HUDEP-2 (cell line): ENCODE results near the gene PPP2R3B.
A peak's percentile ranks its signal among the peaks of the same experiment; 100 is the strongest.

Source experiments
- DNase-seq, 76 experiments: peaks; one replicate each; lab custom pipeline; 2025; ENCODE audit not compliant: unreplicated experiment in 76 of 76; lab: John Stamatoyannopoulos, UW

PPP2R3B gene

DNA sequence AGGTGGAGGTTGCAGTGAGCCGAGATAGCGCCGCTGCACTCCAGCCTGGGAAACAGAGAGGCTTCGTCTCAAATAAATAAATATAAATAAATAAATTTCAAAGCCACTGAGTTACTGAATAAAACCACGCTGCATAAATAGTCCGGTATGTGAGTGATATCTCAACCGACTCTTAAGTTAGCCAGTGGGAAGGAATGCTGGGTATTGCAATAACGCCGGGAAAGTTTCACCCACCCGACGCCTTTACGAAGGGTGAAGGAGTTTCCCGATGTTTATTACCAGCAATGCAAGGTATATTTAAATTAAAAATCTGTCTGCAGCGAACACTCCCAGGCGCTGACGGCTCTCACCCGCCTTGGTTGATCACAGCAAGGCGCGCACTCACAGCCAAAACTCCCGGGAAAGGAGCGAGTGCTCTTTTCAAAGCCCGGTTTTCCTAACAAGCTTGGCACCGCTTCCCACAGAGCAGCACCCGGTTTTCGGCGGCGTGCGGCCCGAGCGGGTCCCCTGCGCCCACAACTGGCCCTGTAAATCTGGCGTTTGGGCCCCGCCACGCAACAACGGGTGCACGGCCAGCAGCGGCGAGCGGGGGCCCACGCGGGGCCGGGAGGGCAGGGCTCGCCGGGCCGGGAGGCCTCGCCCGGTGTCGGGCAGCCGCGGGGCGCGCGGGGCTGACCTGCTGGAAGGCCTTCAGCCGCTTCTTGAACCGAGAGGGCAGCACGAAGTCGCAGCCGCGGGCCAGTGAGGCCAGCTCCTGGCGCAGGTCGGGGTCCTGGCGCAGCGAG, 13.7 kb downstream of the PPP2R3B start:
- DNase-seq = no peak

DNA sequence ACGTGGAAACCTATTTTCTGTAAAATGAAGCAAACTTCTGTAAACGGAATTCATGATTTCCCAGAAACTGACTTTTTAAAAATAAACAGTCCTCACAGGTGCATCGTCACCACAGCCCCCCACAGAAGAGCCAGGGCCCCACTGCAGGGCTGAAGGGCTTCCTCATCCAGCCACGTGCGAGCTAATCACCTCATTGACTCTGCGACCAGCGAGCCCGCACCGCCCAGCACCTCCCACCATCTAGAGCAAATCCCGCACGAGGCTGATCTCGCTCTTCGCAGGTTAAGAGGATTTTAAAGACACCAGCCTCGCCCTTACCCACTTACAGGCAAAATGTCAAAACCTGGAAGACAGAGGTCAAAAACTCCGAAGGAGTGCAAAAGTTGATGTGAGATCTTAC, 14.8 kb downstream of the PPP2R3B start:
- DNase-seq = no peak

DNA sequence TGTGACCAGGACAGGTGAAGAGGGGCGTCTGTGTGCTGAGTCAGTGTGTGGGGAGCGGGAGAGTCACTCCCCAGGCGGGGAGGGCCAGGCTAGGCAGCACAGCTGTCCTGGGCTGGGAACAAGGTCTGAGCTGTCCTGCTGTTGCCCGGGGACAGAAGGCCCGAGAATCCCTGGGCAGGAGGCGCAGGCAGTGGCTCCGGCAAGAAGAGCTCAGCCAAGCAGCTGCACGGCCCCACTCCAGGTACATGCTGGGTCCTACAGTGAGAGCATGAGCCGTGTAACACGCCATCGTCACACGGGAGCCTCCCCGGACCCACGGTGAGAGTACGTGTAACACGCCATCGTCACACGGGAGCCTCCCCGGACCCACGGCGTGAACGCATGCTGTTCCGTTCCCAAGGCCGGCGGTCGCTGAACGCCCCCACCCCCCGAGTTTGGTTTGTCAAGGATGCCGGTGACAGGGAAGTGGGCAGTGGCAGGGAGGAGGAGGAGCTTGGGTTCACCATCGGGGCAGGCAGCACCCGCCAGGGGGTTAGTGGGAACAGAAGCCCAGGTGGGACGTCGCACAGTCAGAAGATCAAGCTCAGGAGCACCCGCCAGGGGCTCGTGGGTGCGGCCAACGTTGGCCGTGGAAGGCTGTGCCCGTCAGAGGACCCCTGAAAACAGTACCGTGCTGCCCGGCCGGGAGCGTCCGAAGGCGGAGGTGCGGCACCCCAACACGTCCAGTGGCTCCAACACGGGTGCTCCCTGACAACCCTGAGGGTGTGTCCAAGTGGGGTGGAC, 15.6 kb downstream of the PPP2R3B start:
- DNase-seq = no peak

DNA sequence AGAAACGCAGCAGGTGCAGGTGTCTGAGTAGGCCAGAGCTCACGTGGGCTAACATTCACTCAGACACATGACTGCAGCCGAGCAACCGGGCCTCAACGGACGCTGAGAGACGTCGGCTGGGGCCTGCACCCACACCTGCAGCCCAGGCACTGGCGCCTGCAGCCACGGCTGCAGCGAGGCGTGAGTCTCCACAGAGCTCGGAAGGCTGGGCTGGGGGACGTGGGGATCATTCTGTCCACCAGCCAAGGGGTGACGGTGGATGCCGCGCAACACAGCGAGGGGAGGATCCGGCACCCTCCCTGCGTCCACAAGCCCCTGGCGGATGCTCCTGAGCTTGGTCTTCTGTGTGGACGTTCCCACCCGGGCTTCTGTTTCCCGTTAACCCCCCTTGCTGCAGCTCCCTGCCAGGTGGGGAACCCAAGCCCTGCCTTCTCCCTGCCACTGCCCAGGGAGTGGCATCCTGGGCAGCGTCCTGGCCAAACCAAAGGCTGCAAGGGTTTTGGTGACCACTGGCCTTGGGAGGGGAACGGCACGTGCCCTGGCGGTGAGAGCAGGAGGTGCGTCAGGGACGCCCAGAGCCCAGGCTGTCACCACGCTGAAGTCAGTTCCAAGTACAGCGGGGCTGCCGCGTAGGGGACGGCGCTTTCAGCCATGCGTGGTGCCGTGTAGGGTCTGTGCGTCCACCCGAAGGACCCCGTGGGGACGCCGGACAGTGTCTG, 16.3 kb downstream of the PPP2R3B start:
- DNase-seq = no peak

DNA sequence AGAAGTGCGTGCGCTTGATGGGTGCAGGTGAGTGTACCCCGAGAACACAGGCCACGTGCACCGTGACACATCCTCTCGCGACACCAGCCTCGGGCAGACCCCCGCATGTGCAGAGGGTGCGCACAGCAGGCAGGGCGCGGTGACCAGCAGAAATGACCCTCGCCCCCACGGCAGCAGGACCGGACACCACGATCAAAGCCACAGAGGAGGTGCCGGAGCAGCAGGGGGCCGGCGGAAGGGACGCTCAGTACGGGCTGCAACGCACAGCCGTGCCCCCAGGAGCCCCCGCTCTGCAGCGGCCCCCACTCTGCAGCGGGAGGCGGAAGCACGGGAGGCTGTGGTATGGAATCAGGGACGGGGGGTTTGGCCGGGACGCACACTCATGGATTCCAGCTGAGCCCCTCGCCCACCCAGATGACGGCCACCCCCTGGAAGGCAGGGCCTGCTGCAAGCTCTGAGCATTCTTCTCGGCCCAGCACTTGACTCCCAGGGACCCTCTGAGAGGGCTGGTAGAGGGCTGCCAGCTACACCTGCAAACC, 17.1 kb downstream of the PPP2R3B start:
- no peak for DNase-seq

DNA sequence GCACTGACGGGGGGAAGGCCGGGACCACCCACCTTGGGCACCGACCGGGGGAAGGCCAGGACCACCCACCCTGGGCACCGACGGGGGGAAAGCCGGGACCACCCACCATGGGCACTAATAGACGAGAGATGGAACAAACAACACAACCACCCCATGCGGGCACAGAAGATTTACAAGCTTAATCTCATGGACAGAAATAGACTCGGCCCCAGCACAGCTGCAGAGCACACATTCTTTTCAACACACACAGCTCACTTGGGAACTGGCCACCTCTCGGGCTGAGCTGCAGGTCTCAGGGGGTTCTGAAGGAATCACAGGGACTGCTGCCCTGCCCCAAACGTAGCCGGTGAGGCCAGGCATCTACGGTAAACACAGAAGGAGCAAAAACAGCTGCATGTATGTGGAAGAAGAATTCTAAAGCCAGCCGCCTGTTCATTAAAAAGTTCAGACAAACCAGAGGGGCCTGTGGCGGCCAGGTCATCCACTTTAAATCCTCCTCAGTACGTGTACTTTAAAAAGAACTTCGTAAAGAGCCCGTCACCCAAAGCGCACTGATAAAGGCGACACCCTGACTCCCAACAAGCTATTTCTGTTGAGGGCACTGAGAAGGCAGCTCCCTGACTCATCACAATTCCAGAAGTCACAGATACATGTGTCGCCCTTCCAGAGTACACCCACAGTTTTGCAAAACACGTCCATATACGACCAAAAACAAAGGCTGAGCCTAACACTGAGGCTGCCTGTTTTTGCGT, 17.7 kb downstream of the PPP2R3B start:
- no peak for DNase-seq

DNA sequence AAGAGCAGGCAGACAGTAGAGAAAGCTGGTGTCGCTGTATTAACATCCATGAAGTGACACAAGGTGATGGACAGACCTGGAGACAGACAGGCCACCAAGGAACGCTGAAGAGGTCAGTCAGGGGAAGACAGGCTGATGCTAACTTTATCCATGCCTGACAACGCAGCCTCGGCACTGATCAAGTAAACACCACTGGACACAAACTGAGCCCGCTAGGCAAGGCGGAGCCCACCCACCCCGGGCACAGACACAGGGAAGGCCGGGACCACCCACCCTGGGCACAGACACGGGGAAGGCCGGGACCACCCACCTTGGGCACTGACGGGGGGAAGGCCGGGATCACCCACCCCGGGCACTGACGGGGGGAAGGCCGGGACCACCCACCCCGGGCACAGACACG, 18.8 kb downstream of the PPP2R3B start:
- DNase-seq = no peak

DNA sequence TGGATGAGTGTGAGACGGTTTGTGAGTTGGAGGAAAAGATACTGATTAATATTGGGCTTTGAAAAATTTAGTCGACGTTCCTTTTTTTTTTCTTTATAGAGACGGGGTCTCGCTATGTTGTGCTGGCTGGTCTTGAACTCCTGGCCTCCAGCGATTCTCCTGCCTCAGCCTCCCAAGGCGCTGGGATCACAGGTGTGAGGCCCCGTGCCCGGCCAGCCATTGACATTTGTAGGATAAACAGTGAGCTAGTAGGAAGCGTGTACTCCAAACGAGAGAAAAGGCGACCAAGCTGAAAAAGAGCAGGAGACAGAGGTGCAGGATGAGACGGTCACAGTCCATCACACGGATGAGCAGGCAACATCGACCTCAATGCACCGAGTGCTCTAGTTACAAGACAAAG, 19.4 kb downstream of the PPP2R3B start:
- DNase-seq = no peak

DNA sequence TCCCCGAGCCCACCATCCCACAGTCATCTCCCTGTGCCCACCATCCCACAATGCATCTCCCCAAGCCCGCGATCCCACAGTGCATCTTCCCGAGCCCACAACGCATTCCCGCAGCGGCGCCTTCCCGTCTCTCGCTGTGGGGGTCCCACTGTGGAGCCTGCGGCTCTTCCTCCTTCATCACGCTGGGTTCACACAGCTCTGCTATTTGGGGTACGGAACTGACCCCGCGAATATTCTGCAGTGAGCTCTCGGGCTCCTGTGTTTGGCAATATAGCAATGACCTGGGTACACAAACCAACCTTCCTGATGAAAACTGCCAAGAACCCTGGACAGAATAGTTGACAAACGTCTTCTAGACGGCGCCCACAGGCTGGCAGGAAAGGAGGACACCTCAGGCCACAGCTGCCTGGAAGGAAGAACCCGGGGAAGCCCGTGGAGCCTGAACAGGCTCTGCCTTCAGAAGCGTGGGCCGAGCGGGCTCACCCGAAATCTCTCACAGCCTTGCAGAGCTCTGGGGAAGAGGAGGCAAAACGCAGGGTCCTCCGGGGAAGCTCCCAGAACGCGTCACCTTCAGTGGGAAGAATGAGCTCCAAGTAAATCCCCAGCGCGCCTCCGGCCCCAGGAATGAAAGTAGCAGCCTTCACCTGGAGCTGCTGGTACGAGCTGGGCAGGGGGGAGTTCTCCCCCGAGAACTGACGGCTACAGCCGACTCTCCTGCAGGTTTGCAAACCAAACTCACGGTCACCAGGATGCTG, 22.9 kb downstream of the PPP2R3B start:
- no peak for DNase-seq

DNA sequence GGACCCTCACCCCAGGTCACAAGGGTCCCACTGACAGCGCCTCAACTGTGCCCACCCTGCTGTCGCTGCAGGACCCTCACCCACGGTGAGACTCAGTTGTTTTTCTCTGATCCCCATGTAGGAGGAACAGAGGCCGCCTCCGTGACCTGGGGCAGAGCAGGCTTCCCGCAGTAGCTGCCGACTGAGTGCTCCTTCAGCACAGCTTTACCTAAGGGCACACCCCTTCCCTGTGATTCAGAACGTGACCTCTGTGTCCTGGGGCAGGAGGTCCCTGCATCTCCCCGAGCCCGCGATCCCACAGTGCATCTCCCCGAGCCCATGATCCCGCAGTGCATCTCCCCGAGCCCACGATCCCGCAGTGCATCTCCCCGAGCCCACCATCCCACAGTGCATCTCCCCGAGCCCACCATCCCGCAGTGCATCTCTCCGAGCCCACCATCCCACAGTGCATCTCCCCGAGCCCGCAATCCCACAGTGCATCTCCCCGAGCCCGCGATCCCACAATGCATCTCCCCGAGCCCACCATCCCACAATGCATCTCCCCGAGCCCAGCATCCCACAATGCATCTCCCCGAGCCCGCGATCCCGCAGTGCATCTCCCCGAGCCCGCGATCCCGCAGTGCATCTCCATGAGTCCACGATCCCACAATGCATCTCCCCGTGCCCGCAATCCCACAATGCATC, 23.6 kb downstream of the PPP2R3B start:
- no peak for DNase-seq

DNA sequence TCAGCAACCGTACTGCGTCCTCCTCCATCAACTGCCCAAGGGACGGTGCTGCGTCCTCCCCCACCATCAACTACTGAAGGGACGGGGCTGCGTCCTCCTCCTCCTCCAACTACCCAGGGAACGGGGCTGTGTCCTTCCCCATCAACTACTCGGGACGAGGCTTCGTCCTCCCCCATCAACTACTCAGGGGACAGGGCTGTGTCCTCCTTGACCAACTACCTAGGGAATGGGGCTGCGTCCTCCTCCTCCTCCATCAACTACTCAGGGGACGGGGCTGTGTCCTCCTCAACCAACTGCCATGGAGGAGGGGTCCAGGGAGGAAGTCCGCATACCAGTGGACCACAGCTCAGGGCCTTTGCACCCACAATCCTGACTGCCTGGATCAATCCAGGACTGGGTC, 24.4 kb downstream of the PPP2R3B start:
- no peak for DNase-seq

DNA sequence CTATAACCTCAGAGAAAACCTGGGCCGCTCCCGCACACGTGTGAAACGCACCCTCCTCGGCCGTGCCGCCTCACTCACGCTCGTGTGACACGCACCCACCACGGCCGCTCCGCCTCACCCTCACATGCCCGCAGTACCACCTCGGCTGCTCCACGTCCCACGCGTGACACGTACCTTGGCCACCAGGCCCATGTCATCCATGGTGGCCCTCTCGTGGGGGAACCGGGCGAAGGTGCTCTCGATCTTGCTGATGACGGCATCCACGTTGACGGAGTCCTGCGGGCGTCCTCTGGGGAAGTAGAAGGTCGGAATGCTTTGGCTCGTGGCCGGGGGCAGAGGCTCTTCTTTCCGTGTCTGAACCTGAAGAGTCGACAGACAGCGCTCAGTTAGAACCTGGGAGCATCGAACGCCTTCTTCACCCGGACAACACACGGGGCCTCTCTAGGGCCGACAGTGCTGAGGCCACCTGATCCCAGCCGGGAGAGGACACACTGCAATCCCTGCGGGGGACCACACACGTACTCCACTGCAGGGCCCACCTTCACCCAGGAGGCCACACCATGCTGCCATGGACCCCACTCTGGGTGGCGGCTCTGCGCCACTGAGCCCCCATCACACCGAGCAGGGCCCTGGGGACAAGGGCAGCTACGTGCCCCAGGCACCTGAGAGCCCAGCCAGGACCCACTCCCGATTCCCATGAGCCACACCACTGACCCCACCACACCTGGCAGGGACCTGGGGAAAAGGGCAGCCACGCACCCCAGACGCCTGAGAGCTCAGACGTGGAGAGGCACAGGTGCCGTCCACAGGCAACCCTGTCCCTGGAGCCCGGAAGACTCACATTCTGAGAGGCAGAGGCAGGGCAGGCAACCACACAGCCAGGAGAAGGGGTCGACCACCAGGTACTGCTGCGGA, 25.2 kb downstream of the PPP2R3B start:
- DNase-seq = no peak

DNA sequence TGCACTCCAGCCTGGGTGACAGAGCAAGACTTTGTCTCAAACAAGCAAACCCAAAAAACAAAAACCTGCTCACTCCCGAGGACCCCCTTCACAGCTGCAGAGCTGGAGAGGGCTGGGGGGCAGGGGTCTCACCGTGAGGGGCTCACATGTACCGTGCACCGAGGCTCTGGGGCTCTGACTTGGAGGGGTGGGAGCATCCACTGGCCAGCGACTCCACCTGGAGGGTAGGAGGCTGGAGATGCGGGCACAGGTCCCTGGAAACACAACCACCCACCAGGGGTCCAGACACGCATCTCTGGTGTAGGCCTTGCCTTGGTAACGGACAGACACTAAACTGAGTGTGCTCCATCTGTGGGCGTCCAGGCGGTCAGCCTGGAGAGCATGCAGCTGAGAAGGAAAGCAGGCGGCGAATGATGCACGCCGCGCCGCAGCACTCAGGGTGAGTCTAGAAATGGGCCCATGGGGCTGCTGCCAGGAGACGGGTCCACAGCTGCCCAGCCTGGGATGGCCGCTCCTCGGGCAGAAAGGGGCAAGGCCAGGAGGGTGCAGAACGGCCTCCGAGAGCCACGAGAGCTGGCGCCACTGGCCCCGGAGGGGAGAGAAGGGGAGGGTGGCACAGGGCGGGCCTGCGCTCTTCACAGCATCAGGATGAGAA, 26.1 kb downstream of the PPP2R3B start:
- no peak for DNase-seq

DNA sequence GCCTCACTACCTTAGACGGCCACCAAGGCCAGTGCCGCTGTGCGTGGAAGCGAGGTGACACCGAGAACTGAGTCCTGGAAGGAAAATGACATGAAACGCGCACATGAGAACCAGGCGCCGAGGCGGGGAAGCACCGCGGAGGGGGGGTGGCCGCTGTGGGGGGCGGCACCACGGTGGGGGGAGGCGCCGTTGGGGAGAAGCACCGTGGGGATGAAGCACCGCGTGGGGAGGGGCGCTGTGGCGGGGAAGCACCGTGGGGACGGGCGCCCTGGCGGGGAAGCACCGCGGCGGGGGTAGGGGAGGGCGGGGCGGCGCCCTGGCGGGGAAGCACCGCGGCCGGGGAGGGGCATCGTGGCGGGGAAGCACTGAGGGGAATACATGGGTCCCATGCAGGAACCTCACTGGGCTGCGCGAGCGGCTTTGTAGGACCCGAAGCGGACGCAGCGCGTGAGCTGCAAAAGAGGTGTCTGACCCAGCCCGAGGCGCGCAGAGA, 28.0 kb downstream of the PPP2R3B start:
- no peak for DNase-seq

DNA sequence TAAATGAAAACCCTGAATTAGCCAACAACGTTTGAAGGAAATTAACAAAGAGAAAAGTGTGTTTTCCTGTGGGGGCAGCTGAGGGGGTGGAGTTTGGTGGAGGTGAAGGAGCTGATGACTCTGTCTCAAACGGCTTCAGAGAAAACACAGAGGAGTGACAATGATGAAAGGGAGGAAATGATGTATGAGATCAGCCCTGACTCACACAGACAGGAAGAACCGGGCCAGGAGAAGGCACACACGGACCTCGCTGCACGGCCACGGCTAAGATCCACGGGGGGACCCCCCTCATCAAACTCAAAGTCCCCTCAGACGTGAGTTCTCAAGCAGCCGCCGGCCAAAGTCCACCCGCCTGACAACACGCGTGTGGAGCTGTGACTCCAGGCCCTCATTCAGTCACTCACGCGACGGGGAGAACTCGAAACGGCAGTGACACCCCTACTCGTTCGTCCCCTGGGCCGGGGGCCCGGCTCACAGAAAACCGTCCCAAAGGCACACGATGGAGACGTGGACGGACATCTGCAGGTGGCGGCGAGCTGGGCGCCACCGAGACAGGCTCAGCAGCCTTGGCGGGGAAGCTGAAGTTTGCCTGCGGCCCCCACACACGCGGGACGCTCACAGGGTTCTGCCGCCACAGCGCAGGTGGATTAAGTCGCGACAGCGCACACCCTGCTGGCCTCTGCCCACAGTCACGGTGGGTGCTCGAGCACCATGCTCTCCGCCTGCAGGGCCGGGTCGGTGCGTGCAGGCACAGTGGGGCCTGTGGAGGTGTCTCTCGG, 28.8 kb downstream of the PPP2R3B start:
- no peak for DNase-seq

DNA sequence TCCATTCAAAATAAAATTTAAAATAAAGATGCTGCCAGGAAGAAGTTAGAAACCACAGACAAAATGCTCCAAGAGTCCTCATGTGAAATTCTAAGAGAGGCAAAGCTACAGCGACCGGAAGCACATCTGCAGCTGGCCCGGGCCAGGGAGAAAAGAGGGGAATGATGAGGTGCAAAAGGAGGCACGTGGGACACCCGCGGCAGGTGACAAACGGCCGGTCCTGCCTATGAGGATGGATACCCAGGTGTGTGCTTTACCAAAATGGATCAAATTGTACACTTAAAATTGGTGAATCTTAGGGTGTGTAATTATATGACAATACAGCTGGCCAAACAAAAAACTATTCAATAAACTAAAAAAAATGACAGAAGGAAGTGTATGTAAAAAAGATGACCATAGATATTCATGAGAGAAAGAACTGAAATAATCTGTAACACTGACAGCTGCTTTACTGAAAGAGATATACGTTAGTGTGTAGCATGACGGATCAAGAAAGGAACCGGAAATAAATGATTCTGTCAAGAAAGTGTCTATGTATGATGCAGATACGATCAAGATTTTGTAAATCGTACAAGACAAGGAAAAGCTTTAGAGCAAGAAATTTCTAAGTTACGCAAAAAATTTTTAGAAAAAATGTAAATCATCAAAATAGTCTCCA, 29.5 kb downstream of the PPP2R3B start:
- peak in 1 of 76 experiments; percentile 1 for DNase-seq
